Testis (tissue), 2 donors: ENCODE results near the gene G6PC1.

ENCODE experiments used
- CTCF ChIP-seq, 3 experiments: fragments of 450-650 bp in 2 of 3; fragments of 200-600 bp in 1 of 3; sonication (generic) in 1 of 3; IDR thresholded peaks; one replicate each; pipeline ENCODE4 v1.5.1; 2016 to 2019; ENCODE audit warnings: antibody characterized with exemption in 3 of 3, mild to moderate bottlenecking in 2 of 3, moderate library complexity in 1 of 3
- POLR2A ChIP-seq: fragments of 450-650 bp; IDR thresholded peaks from one replicate; pipeline ENCODE4 v1.6.1; 2017; ENCODE audit warnings: antibody characterized with exemption, mild to moderate bottlenecking, moderate library complexity

- TF ChIP-seq POLR2A (no peak), CTCF (IDR thresholded peaks at IDR 0.05) (no peak)
Measured at GRCh38 chr17:42929497-42929844, 28.9 kb downstream of the G6PC1 start.
